ENCODE results near the gene CTNNA2.

GRCh38 chr2:80328159-80328571 lies 815.3 kb downstream of the CTNNA2 start:
- TF ChIP-seq, protein P1, sequence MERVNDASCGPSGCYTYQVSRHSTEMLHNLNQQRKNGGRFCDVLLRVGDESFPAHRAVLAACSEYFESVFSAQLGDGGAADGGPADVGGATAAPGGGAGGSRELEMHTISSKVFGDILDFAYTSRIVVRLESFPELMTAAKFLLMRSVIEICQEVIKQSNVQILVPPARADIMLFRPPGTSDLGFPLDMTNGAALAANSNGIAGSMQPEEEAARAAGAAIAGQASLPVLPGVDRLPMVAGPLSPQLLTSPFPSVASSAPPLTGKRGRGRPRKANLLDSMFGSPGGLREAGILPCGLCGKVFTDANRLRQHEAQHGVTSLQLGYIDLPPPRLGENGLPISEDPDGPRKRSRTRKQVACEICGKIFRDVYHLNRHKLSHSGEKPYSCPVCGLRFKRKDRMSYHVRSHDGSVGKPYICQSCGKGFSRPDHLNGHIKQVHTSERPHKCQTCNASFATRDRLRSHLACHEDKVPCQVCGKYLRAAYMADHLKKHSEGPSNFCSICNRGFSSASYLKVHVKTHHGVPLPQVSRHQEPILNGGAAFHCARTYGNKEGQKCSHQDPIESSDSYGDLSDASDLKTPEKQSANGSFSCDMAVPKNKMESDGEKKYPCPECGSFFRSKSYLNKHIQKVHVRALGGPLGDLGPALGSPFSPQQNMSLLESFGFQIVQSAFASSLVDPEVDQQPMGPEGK (CRISPR knock-in tag; IDR thresholded peaks at IDR 0.05; ENCODE audit: borderline replicate concordance): no peak
- TF ChIP-seq ARNTL (CRISPR knock-in tag; IDR thresholded peaks at IDR 0.05; ENCODE audit: borderline replicate concordance, low read depth) (no peak), GLIS3 (CRISPR knock-in tag; IDR thresholded peaks at IDR 0.05) (no peak), SNAI2 (CRISPR knock-in tag; IDR thresholded peaks at IDR 0.05) (no peak), OSR1 (CRISPR knock-in tag; IDR thresholded peaks at IDR 0.05) (no peak)
